HG02973 (cell line): Measurements from ENCODE around the gene LAMB4.

Experiments used
- ATAC-seq: cut with Tn5 transposase; IDR thresholded peaks from one replicate; pipeline ENCODE4 v1.9.1; 2021; ENCODE audit warnings: moderate library complexity; ENCODE audit not compliant: unreplicated experiment

Gene LAMB4

GRCh38 chr7:108143658-108144420 lies 13.7 kb upstream of the LAMB4 start:
- ATAC-seq: no peak

GRCh38 chr7:108142675-108143259 lies 12.6 kb upstream of the LAMB4 start:
- no peak for ATAC-seq

- no peak for ATAC-seq
Measured at GRCh38 chr7:108142180-108142579, 12.0 kb upstream of the LAMB4 start.

- no peak for ATAC-seq
Measured at GRCh38 chr7:108140671-108141070, 10.5 kb upstream of the LAMB4 start.

GRCh38 chr7:108138911-108139310 lies 8.8 kb upstream of the LAMB4 start:
- no peak for ATAC-seq

- ATAC-seq: no peak
Measured at GRCh38 chr7:108137993-108138392, 7.8 kb upstream of the LAMB4 start.

GRCh38 chr7:108137040-108137439 lies 6.9 kb upstream of the LAMB4 start:
- no peak for ATAC-seq

- ATAC-seq: peak; percentile 29
Measured at GRCh38 chr7:108136191-108136688, 6.1 kb upstream of the LAMB4 start.

- peak; percentile 96 for ATAC-seq
Measured at GRCh38 chr7:108135446-108136190, 5.5 kb upstream of the LAMB4 start.

GRCh38 chr7:108134486-108134885 lies 4.3 kb upstream of the LAMB4 start:
- no peak for ATAC-seq

- no peak for ATAC-seq
Measured at GRCh38 chr7:108132551-108133265, 2.5 kb upstream of the LAMB4 start.

GRCh38 chr7:108129018-108129965 lies 869 bp downstream of the LAMB4 start:
- ATAC-seq: no peak

GRCh38 chr7:108128514-108128913 lies 1.6 kb downstream of the LAMB4 start:
- ATAC-seq: no peak

- ATAC-seq: no peak
Measured at GRCh38 chr7:108127461-108127860, 2.7 kb downstream of the LAMB4 start.

- no peak for ATAC-seq
Measured at GRCh38 chr7:108124820-108125219, 5.3 kb downstream of the LAMB4 start.

GRCh38 chr7:108122181-108122580 lies 8.0 kb downstream of the LAMB4 start:
- ATAC-seq: no peak

GRCh38 chr7:108120933-108121332 lies 9.2 kb downstream of the LAMB4 start:
- ATAC-seq: no peak

- ATAC-seq: no peak
Measured at GRCh38 chr7:108120196-108120595, 10.0 kb downstream of the LAMB4 start.

GRCh38 chr7:108118959-108119358 lies 11.2 kb downstream of the LAMB4 start:
- ATAC-seq: no peak
